Spleen (tissue), 11 donors: Measurements from ENCODE around the gene NYAP1. TPM values are rescaled to one million over a fixed set of nuclear protein-coding genes. Genes with fewer than 3 reads are reported as not detected.

Source experiments
- DNase-seq: peaks from one replicate; pipeline ENCODE4 v3.0.0-alpha.2; 2020
- H3K27ac ChIP-seq, 8 donors: fragments of 200-600 bp; sonication (generic) in 7 of 8; 1 replicate in 4 of 8; 2 replicates in 4 of 8; pipeline versions ENCODE4 v1.5.0 to v1.8.0; 2016 to 2021; ENCODE audit warnings: inconsistent platforms in 4 of 8, mild to moderate bottlenecking in 4 of 8, moderate library complexity in 1 of 8
- H3K27me3 ChIP-seq, 7 donors: fragments of 200-600 bp; sonication (generic) in 6 of 7; replicated peaks in 1 of 7; 1 replicate in 4 of 7; 2 replicates in 3 of 7; pipeline versions ENCODE4 v1.5.0 to v1.8.0; 2016 to 2021; ENCODE audit warnings: inconsistent platforms in 3 of 7, mild to moderate bottlenecking in 1 of 7
- H3K36me3 ChIP-seq, 6 donors: fragments of 200-600 bp; sonication (generic) in 5 of 6; 1 replicate in 4 of 6; 2 replicates in 2 of 6; pipeline versions ENCODE4 v1.5.0 to v1.8.0; 2016 to 2021; ENCODE audit warnings: inconsistent platforms in 2 of 6
- H3K4me1 ChIP-seq, 6 donors: fragments of 200-600 bp; sonication (generic) in 5 of 6; 1 replicate in 3 of 6; 2 replicates in 3 of 6; pipeline versions ENCODE4 v1.5.0 to v1.8.0; 2016 to 2021; ENCODE audit warnings: inconsistent platforms in 3 of 6
- H3K4me3 ChIP-seq, 8 donors: fragments of 200-600 bp; sonication (generic) in 7 of 8; 1 replicate in 4 of 8; 2 replicates in 4 of 8; pipeline versions ENCODE4 v1.5.0 to v1.8.0; 2016 to 2021; ENCODE audit warnings: inconsistent platforms in 4 of 8, mild to moderate bottlenecking in 4 of 8, moderate library complexity in 2 of 8
- H3K9me3 ChIP-seq, 8 donors: fragments of 200-600 bp; sonication (generic) in 7 of 8; 1 replicate in 4 of 8; 2 replicates in 4 of 8; pipeline versions ENCODE4 v1.5.0 to v1.8.0; 2016 to 2021; ENCODE audit warnings: inconsistent platforms in 4 of 8
- POLR2A ChIP-seq, 3 donors: fragments of 450-650 bp; IDR thresholded peaks; one replicate each; pipeline ENCODE4 v1.5.1; 2017; ENCODE audit warnings: antibody characterized with exemption in 3 of 3, mild to moderate bottlenecking in 1 of 3
- POLR2AphosphoS5 ChIP-seq, 3 donors: sonication (generic); formaldehyde crosslinking; IDR thresholded peaks; one replicate each; pipeline ENCODE4 v1.5.1; 2017; ENCODE audit warnings: antibody characterized with exemption in 3 of 3
- WGBS, 5 donors: extraction: QIAGEN DNeasy Blood & Tissue Kit in 3 of 5; methylation state at CpG; one replicate each; pipeline versions ENCODE4 v1.1.5 to v1.1.7; 2013 to 2018; 5-methylcytosine and 5-hydroxymethylcytosine counted together
- intact Hi-C: fragments of 100-400 bp; cut with DNase I; formaldehyde crosslinking; loops from one replicate; pipeline ENCODE4 v1.15.0; 2023; ENCODE audit warnings: low total_unique reads
- polyA plus RNA-seq, 3 donors: library from polyadenylated mRNA; stranded (reverse); fragments of 200-250 nt; gene quantifications; one replicate each; pipeline ENCODE4 v1.2.1, GENCODE V29; 2013
- total RNA-seq, 7 donors: library from RNA; depleted of rRNA in 3 of 7; stranded (reverse); fragments of >200 nt in 3 of 7; fragmentation: NEBNext Ultra II Directional in 4 of 7; extraction: Animal tissue kit (Norgen Biotek cat#: 25700) in 4 of 7; gene quantifications; one replicate each; pipeline versions ENCODE4 v1.1.0 to v1.2.1, GENCODE V29; 2016 to 2021
- TF ChIP-seq, protein P1 (sequence below), 11 experiments: fragments of 200-600 bp in 7 of 11; fragments of 450-650 bp in 4 of 11; sonication (generic) in 4 of 11; IDR thresholded peaks in 8 of 11; conservative IDR thresholded peaks in 3 of 11; 1 replicate in 7 of 11; 2 replicates in 4 of 11; pipeline versions ENCODE4 v1.4.0 to v1.8.0; 2016 to 2021; ENCODE audit warnings: antibody characterized with exemption in 11 of 11, inconsistent platforms in 4 of 11, mild to moderate bottlenecking in 1 of 11
- donor health status: healthy with polysubstance abuse.
- donor health status: DM: no; HTN: no; CAD: no; lungs with moderate emphysema.
- donor health status: DM: no; HTN: no; CAD: no.
- donor health status: Bipolar disorder and iron deficiency.
- donor health status: healthy.
- donor health status: DM: no; HTN: no; CAD: no.
- donor health status: DM: yes; HTN: yes; CAD: no.

Gene NYAP1
- total and polyA plus RNA-seq, 10 donors, result 0.07 to 2.1 (median 0.70) TPM; not detected in 1

DNA sequence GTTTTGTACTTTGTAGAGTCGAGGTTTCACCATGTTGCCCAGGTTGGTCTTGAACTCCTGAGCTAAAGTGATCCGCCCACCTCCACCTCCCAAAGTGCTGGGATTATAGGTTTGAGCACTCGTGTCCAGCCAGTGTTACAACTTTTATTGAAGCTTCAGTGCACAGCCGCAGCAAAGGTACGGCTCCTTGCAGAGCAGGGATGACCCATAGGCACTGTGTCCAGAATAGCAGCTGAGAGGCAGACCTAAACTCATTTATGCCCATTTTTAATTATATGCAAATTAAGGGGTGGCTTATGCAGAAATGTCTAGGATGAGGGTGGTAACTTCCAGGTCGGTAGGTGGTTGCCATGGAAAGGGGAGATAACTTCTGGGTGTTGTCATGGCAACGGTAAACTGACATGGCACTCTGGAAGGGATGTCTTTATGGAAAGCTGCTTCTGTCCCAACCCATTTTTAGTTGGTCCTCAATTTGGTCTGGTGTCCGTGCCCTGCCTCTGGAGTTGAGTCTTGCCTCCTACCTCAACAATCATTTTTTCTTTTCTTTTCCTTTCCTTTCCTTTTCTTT lies 22.7 kb downstream of the NYAP1 start:
- DNase-seq, result no peak
- no peak overlapping the region for H3K27ac ChIP-seq
- intact Hi-C loops, result no loop called here
- WGBS, 5 donors, result 71 to 83% (median 77%) methylated on average over 8 of the region's 8 CpGs
- H3K4me3 ChIP-seq, result no peak overlapping the region
- TF ChIP-seq, protein P1, sequence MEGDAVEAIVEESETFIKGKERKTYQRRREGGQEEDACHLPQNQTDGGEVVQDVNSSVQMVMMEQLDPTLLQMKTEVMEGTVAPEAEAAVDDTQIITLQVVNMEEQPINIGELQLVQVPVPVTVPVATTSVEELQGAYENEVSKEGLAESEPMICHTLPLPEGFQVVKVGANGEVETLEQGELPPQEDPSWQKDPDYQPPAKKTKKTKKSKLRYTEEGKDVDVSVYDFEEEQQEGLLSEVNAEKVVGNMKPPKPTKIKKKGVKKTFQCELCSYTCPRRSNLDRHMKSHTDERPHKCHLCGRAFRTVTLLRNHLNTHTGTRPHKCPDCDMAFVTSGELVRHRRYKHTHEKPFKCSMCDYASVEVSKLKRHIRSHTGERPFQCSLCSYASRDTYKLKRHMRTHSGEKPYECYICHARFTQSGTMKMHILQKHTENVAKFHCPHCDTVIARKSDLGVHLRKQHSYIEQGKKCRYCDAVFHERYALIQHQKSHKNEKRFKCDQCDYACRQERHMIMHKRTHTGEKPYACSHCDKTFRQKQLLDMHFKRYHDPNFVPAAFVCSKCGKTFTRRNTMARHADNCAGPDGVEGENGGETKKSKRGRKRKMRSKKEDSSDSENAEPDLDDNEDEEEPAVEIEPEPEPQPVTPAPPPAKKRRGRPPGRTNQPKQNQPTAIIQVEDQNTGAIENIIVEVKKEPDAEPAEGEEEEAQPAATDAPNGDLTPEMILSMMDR (IDR thresholded peaks at IDR 0.05 in 8 of 11, conservative IDR thresholded peaks at IDR 0.05 in 3 of 11), result no peak
- no peak for TF ChIP-seq POLR2AphosphoS5 (IDR thresholded peaks at IDR 0.05)
- TF ChIP-seq POLR2A (IDR thresholded peaks at IDR 0.05), result no peak
- H3K9me3 ChIP-seq, result no peaks in the 10 kb centered on the region
- no peaks in the 10 kb centered on the region for H3K27me3 ChIP-seq
- no peaks in the 10 kb centered on the region for H3K36me3 ChIP-seq
- no peaks in the 10 kb centered on the region for H3K4me1 ChIP-seq

DNA sequence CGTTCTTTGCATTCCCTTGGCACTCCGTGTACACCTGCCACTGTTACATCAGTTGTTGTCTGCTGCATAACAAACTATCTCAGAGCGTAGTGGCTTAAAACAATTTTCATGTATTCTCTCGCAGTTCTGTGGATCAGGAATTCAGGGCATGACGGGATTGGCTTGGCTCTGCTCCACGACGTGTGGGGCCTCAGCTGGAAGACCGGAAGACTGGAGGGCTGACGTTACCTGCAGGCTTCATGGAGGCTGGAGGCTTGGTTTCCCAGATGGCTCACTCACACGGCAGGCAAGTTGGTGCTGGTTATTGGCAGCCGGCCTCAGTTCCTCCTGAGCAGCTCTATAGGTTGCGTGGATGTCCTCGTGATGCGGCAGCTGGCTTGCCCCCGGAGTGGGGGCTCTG lies 25.5 kb downstream of the NYAP1 start:
- intact Hi-C loops, result no loop called here
- Histone ChIP-seq H3K4me3 (no peak overlapping the region), H3K27ac (no peak overlapping the region), H3K27me3 (no peaks in the 10 kb centered on the region), H3K9me3 (no peaks in the 10 kb centered on the region), H3K36me3 (no peaks in the 10 kb centered on the region), H3K4me1 (no peaks in the 10 kb centered on the region)
- DNase-seq, result no peak
- no peak for TF ChIP-seq POLR2A (IDR thresholded peaks at IDR 0.05)
- TF ChIP-seq POLR2AphosphoS5 (IDR thresholded peaks at IDR 0.05), result peak in 1 of 3 donors; percentile 29
- TF ChIP-seq, protein P1 (IDR thresholded peaks at IDR 0.05 in 8 of 11, conservative IDR thresholded peaks at IDR 0.05 in 3 of 11), result no peak
- WGBS, 5 donors, result 78 to 90% (median 89%) methylated on average over 13 to 15 of the region's 15 CpGs

DNA sequence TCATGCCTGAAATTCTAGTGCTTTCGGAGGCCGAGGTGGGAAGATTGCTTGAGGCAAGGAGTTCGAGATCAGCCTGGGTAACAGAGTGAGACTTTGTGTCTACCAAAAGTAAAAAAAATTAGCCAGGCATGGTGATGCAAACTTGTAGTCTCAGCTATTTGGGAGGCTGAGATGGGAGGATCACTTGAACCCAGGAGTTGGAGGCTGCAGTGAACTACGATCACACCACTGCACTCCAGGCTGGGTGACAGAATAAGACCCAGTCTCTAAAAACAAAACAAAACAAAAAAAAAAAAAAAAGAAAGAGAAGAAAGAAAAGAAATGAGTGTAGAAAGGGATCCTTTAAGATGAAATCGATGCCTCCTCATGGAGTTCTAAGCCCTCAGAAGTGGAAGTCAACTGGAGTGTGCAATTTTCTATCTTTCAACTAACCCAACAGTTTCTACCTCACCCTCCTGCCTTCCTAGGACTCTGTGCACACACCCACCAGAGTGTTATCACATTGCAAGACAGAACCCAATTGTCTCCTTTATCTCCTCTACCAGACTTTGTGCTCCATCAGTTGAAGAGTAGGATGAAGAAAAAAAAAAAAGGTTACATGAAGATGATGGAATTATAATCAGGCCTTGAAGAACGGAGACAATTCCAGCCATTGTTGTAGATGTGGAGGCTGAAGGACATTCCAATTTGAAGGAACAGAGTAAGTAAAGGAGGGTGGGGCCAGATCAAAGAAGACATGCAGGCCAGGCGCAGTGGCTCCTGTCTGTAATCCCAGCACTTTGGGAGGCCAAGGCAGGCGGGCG lies 26.9 kb downstream of the NYAP1 start:
- Histone ChIP-seq H3K27me3 (no peaks in the 10 kb centered on the region), H3K27ac (no peak overlapping the region), H3K9me3 (no peaks in the 10 kb centered on the region), H3K36me3 (no peaks in the 10 kb centered on the region), H3K4me3 (no peak overlapping the region), H3K4me1 (peaks cover 0 to 11% (median 8%) of the 10 kb centered on the region in 6 donors)
- TF ChIP-seq, protein P1 (IDR thresholded peaks at IDR 0.05 in 8 of 11, conservative IDR thresholded peaks at IDR 0.05 in 3 of 11), result no peak
- TF ChIP-seq POLR2A (IDR thresholded peaks at IDR 0.05) (no peak), POLR2AphosphoS5 (IDR thresholded peaks at IDR 0.05) (no peak)
- WGBS, 5 donors, result 93 to 97% (median 94%) methylated on average over 9 of the region's 9 CpGs
- intact Hi-C loops, result no loop called here
- no peak for DNase-seq

DNA sequence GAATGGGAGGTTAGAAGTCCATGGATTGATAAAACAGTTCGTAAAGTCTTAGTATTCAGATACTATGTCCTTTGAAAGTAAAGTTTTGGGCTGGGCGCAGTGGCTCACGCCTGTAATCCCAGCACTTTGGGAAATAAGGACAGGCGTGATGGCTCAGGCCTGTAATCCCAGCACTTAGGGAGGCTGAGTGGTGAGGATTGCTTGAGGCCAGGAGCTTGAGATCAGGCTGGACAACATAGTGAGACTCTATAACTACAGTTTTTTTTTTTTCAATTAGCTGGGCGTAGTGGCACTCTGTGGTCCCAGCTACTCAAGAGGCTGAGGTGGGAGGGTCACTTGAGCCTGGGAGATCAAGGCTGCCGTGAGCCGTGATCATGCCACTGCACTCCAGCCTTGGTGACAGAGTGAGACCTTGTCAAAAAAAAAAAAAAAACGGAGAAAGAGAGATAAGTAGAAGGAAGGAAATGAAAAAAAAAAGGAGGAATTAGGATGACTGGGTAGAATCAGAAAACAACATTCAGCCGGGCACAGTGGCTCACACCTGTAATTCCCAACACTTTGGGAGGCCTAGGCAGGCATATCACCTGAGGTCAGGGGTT lies 29.6 kb downstream of the NYAP1 start:
- no peaks in the 10 kb centered on the region for H3K36me3 ChIP-seq
- no peak overlapping the region for H3K4me3 ChIP-seq
- WGBS, 5 donors, result 67 to 78% (median 72%) methylated on average over 9 of the region's 9 CpGs

More for the DNA sequence above, 29.6 kb downstream of the NYAP1 start:
- no peak for DNase-seq
- H3K4me1 ChIP-seq, result peaks cover 0 to 25% (median 21%) of the 10 kb centered on the region in 6 donors
- H3K27ac ChIP-seq, result no peak overlapping the region
- TF ChIP-seq POLR2A (IDR thresholded peaks at IDR 0.05), result no peak
- TF ChIP-seq POLR2AphosphoS5 (IDR thresholded peaks at IDR 0.05), result no peak
- TF ChIP-seq, protein P1 (IDR thresholded peaks at IDR 0.05 in 8 of 11, conservative IDR thresholded peaks at IDR 0.05 in 3 of 11), result no peak
- no peaks in the 10 kb centered on the region for H3K27me3 ChIP-seq
- intact Hi-C loops, result no loop called here
- H3K9me3 ChIP-seq, result no peaks in the 10 kb centered on the region
